GM10847 (cell line): Measurements from ENCODE around the gene NDP.

Source experiments
- POLR2A ChIP-seq: IDR thresholded peaks from 2 replicates; pipeline ENCODE4 v1.6.1; 2011; ENCODE audit not compliant: insufficient read length; ENCODE audit errors: extremely low read depth

The NDP gene, protein sequence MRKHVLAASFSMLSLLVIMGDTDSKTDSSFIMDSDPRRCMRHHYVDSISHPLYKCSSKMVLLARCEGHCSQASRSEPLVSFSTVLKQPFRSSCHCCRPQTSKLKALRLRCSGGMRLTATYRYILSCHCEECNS

DNA sequence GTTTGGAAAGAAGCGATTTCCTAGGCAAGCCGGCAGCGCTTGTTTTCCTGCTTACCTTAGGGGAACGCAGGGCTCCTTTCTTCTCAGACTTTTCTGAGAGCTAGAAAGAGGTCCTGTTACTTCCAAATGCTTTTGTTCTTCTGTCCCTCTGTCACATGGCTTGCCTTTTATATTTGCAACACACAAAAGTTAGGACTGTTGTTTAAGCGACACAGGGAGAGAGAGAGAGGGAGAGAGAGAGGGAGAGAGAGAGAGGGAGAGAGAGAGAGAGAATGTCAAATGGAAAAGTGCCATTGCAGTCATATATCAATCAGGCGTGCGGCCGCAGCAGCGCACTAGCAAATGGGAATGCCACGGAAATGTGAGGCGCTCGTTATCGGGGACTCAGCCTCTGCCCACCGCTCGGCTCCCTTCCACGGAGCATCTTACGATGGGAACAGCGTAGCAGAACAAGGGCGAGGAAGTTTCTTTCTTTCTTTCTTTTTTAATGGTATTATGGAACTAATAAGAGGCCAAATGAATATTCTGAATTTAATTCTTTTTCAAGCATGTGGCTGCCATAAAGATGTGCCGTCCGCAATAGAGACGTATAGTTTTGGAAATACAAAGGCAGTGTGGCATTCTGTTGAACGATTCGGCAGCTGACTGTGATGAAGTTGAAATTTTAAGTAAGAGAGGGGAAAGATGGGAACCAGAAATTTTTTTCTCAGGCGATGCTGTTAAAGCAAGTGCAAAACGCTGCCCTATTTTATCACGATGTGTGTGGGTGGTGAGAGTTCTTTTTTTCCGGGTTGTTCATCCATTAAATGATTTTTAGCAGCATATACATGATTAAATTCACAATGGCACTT, at the start of gene NDP:
NDP (minus strand) TSS at position 142 of the 851 bp plus-strand sequence. CDS start 14,745 bp downstream, outside the sequence.
- no peak for TF ChIP-seq POLR2A

DNA sequence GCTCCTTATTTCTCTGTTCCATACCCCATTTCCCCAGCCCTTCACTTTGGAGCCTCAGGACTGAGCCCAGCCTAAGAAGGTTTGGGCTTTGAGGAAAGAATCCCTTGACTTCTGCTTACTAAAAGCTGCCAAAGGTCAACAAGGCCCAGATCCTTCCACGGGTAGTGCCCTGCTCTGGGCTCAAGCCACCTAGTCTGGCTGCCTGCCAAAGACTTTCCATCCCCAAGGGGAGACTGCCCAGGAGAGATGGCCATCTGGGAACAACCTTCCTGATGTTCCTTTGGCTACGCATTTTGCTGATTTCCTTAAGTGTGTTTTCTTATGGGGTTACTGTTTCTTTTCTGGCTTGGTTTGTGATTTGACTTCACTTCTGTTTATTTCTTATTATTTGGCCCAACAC, 49.8 kb upstream of the NDP start:
- TF ChIP-seq POLR2A: no peak

DNA sequence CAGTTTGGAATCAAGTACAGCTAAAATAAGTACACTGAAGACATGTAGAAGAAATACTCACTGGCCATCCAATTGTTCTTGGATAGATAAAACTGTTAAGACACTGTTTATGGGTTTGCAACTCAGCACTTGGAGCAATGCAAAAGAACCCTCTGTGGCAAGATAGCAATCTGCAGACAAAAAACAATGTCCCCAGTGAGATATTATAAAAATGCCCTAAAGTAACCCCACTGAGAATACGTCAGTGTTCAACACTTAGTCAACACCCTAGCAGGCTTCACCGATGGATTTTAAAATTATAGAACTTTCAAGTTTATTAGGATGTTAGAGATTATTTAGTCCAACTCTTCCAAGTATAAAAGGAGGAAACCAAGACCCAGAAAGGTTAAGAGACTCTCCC, 47.5 kb upstream of the NDP start:
- TF ChIP-seq POLR2A: no peak

DNA sequence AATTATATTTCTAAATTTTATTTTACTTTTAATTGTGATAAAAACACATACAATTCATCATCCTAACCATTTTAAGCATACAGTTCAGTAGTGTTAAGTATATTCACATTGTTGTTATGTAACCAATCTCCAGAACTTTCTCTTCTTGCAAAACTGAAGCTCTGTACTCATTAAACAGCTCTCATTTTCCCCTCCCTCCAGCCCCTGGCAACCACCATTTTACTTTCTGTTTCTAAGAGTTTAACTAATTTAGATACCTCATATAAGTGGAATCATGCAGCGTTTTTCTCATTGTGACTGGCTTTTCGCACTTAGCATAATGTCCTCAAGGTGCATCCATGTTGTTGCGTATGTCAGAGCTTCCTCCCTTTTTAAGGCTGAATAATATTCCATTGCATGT, 46.7 kb upstream of the NDP start:
- no peak for TF ChIP-seq POLR2A

DNA sequence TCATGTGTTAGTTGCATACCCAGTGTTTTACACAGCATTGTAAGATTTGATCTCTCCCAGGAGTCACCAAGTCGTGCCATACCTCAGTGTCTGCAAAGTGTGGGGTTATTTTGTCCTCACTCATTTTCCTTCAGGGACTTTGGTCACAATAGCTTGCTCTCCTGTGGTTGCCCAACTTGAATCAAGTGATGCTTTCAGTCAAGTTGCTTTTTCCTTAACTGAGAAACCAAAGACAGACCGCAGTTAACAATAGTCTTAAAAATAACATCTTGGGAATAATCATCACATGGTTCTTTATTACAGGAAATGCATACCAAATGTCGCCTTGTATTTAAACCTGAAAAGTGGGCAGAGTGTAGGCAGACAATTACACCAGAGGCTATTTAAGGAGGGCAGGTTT, 44.5 kb upstream of the NDP start:
- no peak for TF ChIP-seq POLR2A

DNA sequence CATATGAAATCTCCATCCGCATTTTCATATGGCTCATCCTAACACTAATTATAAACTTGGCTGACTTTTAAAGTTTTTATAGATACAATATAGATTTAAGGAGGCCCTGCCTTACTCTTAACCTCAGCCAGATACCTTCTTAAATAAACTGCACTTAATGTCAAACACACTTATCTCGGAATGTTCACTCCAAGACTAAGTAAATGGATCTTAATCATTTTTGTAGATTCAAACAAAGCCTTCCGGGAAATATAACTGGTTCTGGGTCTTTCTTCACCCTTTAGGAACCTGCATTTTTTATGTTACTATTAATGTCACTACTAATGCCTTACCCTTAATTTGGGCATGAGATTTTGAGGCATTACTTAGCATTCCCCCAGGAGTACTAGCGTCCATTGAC, 43.7 kb upstream of the NDP start:
- no peak for TF ChIP-seq POLR2A

DNA sequence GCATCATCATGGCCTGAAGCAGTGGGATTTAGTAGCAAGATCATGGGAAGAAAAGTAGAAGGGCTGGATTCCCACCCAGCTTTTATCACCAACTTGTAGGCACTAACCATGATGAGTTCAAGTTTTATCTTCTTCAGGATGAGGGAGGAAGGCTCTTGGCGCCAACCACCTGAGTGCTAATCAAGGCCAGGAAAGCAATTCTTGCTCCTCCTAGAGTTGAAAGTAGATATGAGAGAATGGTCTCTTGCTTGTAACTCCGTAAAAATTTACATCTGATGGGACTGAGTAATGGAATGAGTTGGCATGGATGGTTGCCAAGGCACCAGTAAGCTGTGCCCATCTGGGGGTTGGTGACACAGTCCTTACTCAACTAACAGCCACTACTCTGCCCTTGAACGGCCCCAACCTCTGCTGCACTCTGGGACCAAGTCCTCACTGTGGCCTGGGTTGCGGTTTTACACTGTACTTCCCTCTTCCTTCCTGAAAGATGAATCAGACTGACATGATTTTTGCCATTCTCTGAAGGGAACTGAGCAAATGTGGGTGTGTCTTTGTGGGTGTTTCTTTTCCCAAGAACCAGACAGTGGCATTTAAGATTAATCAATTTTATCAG, 39.4 kb upstream of the NDP start:
- TF ChIP-seq POLR2A: no peak

DNA sequence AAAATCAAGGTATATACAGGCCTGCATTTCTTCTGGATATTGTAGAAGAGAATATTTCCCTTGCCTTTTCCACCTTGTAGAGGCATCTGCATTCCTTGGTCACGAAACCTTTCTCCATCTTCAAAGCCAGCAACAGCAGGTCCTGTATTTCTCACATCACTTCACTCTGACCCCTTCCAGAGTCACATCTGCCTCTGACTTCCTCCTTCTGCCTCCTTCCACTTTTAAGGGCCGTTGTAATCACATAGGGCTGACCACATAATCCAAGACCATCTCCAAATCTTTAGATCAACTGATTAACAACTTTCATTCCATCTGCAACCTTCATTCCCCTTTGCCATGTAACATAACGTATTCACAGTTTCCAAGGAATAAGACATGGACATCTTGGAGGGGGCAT, 38.3 kb upstream of the NDP start:
- TF ChIP-seq POLR2A: no peak

DNA sequence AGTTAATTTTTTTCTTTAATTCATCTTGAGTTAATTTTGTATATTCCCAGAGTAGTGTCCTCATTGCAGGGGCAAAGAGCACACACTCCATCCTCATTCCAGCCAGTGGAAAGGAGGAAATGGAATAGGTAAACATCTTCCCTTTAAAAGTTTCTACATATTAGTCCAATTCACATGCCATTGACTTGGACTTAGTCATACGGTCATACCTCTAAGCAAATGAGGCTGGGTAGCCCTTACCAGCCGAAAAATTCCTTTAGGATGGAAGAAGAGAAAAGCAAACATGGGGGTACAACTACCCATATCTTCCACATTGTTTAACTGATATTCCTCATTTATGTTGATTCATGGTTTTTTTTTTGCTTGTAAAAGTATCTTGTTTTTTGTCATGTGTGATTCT, 37.4 kb upstream of the NDP start:
- TF ChIP-seq POLR2A: no peak

DNA sequence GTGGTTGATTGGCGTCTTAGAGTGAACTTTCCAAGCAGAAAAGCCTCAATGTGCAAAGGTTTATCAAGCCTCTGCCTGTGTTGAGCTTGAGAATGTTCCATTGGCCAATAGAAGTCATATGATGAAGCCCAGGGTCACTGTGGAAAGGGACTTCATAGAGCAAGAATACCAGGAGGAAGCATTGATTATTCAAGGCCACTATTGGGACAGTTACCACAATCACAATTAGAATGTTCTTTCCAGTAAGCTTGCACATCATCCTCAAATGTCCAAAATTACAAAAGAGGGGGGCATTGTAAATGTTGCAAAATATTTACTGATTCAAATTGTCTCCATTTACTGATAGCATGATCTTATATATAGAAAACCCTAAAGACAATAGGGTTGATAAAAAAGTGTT, 32.9 kb upstream of the NDP start:
- no peak for TF ChIP-seq POLR2A

DNA sequence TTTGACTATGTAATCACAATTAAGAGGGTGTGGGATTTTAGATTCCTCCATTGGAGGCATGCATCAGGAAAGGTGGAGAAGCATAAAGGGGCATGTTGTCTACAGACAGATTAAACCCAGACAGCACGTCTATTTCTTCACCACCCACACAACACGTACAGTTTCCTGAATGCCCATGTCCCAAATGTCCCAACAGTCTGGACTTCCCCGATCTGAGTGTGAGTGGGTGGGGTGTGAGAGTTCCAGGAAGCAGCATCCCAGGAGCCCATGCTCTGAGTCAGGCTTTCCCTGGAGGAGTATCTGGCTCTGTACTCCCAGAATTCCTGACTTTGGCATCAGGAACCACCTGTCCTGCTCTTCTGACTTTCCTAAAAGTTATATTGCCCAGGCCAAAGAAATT, 30.8 kb upstream of the NDP start:
- TF ChIP-seq POLR2A: no peak

DNA sequence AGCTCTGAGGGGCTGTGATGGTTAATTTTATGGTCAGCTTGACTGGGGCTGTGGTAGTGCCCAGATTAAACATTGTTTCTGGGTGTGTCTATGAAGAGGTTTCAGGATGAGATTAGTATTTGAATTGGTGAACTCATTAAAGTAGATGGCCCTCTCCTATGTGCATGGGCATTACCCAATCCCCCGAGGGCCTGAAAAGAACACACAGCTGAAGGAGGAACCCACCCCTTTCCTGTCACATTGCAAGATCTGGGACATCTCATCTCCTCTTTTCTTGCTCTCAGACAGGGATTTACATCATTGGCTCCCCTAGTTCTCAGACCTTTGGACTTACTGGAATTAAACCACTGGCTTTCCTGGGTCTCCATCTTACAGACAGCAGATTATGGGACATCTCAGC, 29.4 kb upstream of the NDP start:
- TF ChIP-seq POLR2A: no peak

DNA sequence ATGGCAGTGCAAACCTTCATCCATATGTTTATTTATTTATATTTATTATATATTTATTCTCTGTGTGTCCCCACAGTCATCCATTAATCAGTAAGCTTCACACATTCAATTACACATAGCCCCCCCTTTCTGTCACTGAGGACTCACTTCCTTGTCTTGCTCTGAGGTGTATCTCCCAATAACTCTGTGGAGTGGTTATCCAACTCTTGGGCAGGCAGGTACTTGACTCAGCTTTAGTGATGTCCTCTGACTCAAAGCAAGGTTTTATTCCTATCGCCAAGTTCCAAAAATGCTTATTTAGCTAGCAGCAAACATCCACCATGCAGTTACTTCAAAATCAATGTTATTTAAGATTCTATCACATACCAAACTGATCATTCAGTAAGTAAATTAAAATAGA, 25.2 kb upstream of the NDP start:
- no peak for TF ChIP-seq POLR2A

DNA sequence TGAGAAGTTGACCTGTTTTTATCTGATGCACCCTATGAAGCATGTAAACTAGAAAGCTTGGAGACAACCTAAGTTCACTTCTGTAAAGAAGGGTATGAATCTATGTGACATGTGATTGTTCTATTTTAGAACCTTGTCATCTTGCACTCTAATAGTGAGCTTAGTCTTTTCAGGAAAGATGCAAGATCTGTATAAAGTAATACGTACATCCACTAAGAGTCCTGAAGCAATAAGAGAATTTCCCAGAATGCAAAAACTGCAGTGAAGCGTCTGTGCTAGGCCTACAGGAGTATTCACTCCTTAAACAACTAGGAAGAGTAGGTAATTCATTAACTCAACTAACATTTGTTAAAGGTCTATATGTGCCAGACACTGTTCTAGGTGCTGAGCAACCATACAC, 23.3 kb upstream of the NDP start:
- no peak for TF ChIP-seq POLR2A

DNA sequence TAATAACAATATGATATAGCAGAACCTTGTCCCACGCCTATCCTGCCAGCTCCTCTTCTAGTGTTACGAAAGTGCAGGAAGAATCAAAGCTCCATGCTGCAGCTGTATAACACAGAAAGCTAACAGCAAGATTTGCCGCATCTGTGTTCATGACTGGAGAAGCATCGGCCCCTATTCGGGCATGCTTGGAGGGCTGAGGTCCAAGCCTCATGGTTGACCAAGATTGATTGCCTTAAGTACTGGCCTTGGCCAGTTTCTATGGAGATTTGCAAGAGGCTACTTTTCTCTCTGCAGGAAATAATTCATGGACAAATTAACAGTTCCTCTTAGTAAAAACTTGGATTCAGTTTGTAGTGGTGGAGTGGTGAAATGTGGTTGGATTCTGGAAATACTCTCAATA, 12.9 kb upstream of the NDP start:
- no peak for TF ChIP-seq POLR2A

DNA sequence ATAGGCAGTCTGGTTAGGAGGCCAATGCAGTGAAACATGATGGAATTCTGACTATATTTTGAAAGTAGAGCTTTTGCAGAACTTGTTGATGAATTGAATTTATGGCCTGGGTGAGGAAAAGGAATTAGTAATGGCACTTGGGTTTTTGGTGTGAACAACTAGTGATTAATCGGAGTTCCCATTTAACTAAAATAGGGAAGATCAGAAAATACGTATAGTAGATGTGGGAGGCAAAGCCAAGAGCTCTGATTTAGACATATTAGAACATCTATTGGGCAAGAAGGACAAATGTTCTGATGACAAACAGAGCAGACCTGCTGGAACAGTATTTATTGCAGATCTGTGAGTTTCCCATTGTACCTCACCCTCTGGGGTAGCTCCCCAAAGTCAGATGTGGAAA, 12.3 kb upstream of the NDP start:
- TF ChIP-seq POLR2A: no peak
